H9 (cell line): ENCODE measurements around the gene SH3GL1. TPM values are rescaled to one million over a fixed set of nuclear protein-coding genes. Genes with fewer than 3 reads are reported as not detected.

ENCODE experiments used
- DNase-seq: peaks from one replicate; pipeline ENCODE4 v3.0.0-alpha.2; 2017
- H2AFZ ChIP-seq: one replicate; pipeline ENCODE4 v1.6.1; 2013; ENCODE audit warnings: mild to moderate bottlenecking, low read length, control low read depth, moderate library complexity
- H2AK5ac ChIP-seq: 2 replicates; pipeline ENCODE4 v1.6.1; 2013; ENCODE audit warnings: low read length, control low read depth, mixed read lengths; ENCODE audit not compliant: insufficient read length
- H2BK120ac ChIP-seq: one replicate; pipeline ENCODE4 v1.6.1; 2013; ENCODE audit warnings: low read depth, mild to moderate bottlenecking, low read length, control low read depth, inconsistent platforms; ENCODE audit not compliant: poor library complexity, severe bottlenecking
- H2BK12ac ChIP-seq: 2 replicates; pipeline ENCODE4 v1.6.1; 2013; ENCODE audit warnings: low read length, control low read depth, mixed read lengths, low read depth; ENCODE audit not compliant: insufficient read length
- H2BK15ac ChIP-seq: 2 replicates; pipeline ENCODE4 v1.6.1; 2013; ENCODE audit warnings: low read depth, low read length, control low read depth
- H2BK20ac ChIP-seq: one replicate; pipeline ENCODE4 v1.6.1; 2013; ENCODE audit warnings: low read depth, mild to moderate bottlenecking, low read length, control low read depth, inconsistent platforms; ENCODE audit not compliant: poor library complexity, severe bottlenecking
- H2BK5ac ChIP-seq: 2 replicates; pipeline ENCODE4 v1.6.1; 2013; ENCODE audit warnings: low read length, control low read depth, mixed read lengths; ENCODE audit not compliant: insufficient read length
- H3K14ac ChIP-seq: 2 replicates; pipeline ENCODE4 v1.6.1; 2013; ENCODE audit warnings: low read length, control low read depth; ENCODE audit not compliant: insufficient read depth
- H3K18ac ChIP-seq: 2 replicates; pipeline ENCODE4 v1.6.1; 2013; ENCODE audit warnings: low read depth, mild to moderate bottlenecking, mixed read lengths, low read length, control low read depth; ENCODE audit not compliant: insufficient read length
- H3K23ac ChIP-seq: 2 replicates; pipeline ENCODE4 v1.6.1; 2013; ENCODE audit warnings: low read length, control low read depth, mixed read lengths, low read depth; ENCODE audit not compliant: insufficient read length
- H3K23me2 ChIP-seq: 2 replicates; pipeline ENCODE4 v1.6.1; 2013; ENCODE audit warnings: low read depth, mild to moderate bottlenecking, mixed read lengths, low read length, control low read depth; ENCODE audit not compliant: insufficient read length, poor library complexity, severe bottlenecking
- H3K27ac ChIP-seq: 2 replicates; pipeline ENCODE4 v1.5.1; 2013; ENCODE audit warnings: low read length, control low read depth, mixed read lengths, low read depth; ENCODE audit not compliant: insufficient read length
- H3K27me3 ChIP-seq: 2 replicates; pipeline ENCODE4 v1.6.1; 2013; ENCODE audit warnings: low read length, control low read depth, inconsistent platforms; ENCODE audit not compliant: insufficient read depth
- H3K4ac ChIP-seq: 2 replicates; pipeline ENCODE4 v1.6.1; 2013; ENCODE audit warnings: low read depth, mild to moderate bottlenecking, control low read depth, inconsistent platforms, low read length, moderate library complexity
- H3K4me1 ChIP-seq: 2 replicates; pipeline ENCODE4 v1.6.1; 2013; ENCODE audit warnings: low read length, control low read depth, inconsistent platforms; ENCODE audit not compliant: insufficient read depth
- H3K4me2 ChIP-seq: 2 replicates; pipeline ENCODE4 v1.6.1; 2013; ENCODE audit warnings: low read length, control low read depth, mixed read lengths; ENCODE audit not compliant: insufficient read length, insufficient read depth
- H3K56ac ChIP-seq: 2 replicates; pipeline ENCODE4 v1.6.1; 2013; ENCODE audit warnings: low read depth, mild to moderate bottlenecking, mixed read lengths, low read length, control low read depth; ENCODE audit not compliant: insufficient read length
- H3K79me1 ChIP-seq: 2 replicates; pipeline ENCODE4 v1.6.1; 2013; ENCODE audit warnings: low read depth, mild to moderate bottlenecking, moderate library complexity, low read length, control low read depth, inconsistent platforms; ENCODE audit not compliant: insufficient read depth, poor library complexity, severe bottlenecking
- H3K79me2 ChIP-seq: 2 replicates; pipeline ENCODE4 v1.6.1; 2013; ENCODE audit warnings: low read length, control low read depth, inconsistent platforms; ENCODE audit not compliant: insufficient read depth
- H3K9ac ChIP-seq: 2 replicates; pipeline ENCODE4 v1.6.1; 2013; ENCODE audit warnings: low read length, control low read depth, mixed read lengths; ENCODE audit not compliant: insufficient read length; ENCODE audit errors: extremely low read depth
- H3K9me3 ChIP-seq: one replicate; pipeline ENCODE4 v1.6.1; 2013; ENCODE audit warnings: low read depth, low read length, inconsistent platforms; ENCODE audit not compliant: control insufficient read depth
- H3T11ph ChIP-seq: one replicate; pipeline ENCODE4 v1.6.1; 2013; ENCODE audit warnings: mild to moderate bottlenecking, low read length, control low read depth, inconsistent platforms
- H4K20me1 ChIP-seq: one replicate; pipeline ENCODE4 v1.6.1; 2013; ENCODE audit not compliant: control insufficient read depth, insufficient read length, insufficient read depth
- H4K5ac ChIP-seq: 2 replicates; pipeline ENCODE4 v1.6.1; 2013; ENCODE audit warnings: low read depth, mild to moderate bottlenecking, mixed read lengths, low read length, control low read depth; ENCODE audit not compliant: insufficient read length
- H4K8ac ChIP-seq: replicated peaks from 2 replicates; pipeline ENCODE4 v1.6.1; 2013; ENCODE audit warnings: low read length, control low read depth, mixed read lengths, low read depth; ENCODE audit not compliant: insufficient read length
- H4K91ac ChIP-seq: 2 replicates; pipeline ENCODE4 v1.6.1; 2013; ENCODE audit warnings: low read depth, mild to moderate bottlenecking, moderate library complexity, mixed read lengths, low read length, control low read depth; ENCODE audit not compliant: insufficient read length
- H3K27ac Mint-ChIP-seq, 3 experiments: 2 replicates in 2 of 3; 3 replicates in 1 of 3; pipeline ENCODE4 v1.8.0; 2020 to 2021; ENCODE audit warnings: mixed read lengths in 3 of 3, mild to moderate bottlenecking in 1 of 3, moderate library complexity in 1 of 3
- H3K27me3 Mint-ChIP-seq: 2 replicates; pipeline ENCODE4 v1.8.0; 2021; ENCODE audit warnings: low read depth, mild to moderate bottlenecking, moderate library complexity, mixed read lengths
- H3K36me3 Mint-ChIP-seq, 3 experiments: 2 replicates in 2 of 3; 3 replicates in 1 of 3; pipeline ENCODE4 v1.8.0; 2020 to 2021; ENCODE audit warnings: low read depth in 3 of 3, mixed read lengths in 3 of 3; ENCODE audit not compliant: insufficient read depth in 1 of 3
- H3K4me1 Mint-ChIP-seq, 2 experiments: 2 replicates each; pipeline ENCODE4 v1.8.0; 2020; ENCODE audit warnings: mixed read lengths in 2 of 2
- H3K4me3 Mint-ChIP-seq, 2 experiments: 2 replicates in 1 of 2; 3 replicates in 1 of 2; pipeline ENCODE4 v1.8.0; 2020 to 2021; ENCODE audit warnings: mild to moderate bottlenecking in 2 of 2, mixed read lengths in 2 of 2, moderate library complexity in 1 of 2
- H3K9me3 Mint-ChIP-seq, 2 experiments: 2 replicates in 1 of 2; 3 replicates in 1 of 2; pipeline ENCODE4 v1.8.0; 2020; ENCODE audit warnings: mild to moderate bottlenecking in 2 of 2, mixed read lengths in 2 of 2, moderate library complexity in 1 of 2
- CTCF ChIP-seq: fragments of 200-600 bp; sonication (generic); conservative IDR thresholded peaks from 3 replicates; pipeline ENCODE4 v1.8.0; 2021; ENCODE audit warnings: antibody characterized with exemption, mild to moderate bottlenecking
- WGBS: extraction: QIAGEN DNeasy Blood & Tissue Kit; methylation state at CpG from one replicate; pipeline ENCODE4 v1.1.7; 2013; ENCODE audit warnings: missing lambda C conversion rate, low lambda C conversion rate, mixed read lengths; ENCODE audit not compliant: insufficient read length; ENCODE audit errors: extremely low coverage; 5-methylcytosine and 5-hydroxymethylcytosine counted together
- total RNA-seq: library from RNA; stranded (reverse); gene quantifications from 2 replicates; pipeline ENCODE4 v1.2.1, GENCODE V29; 2021

SH3GL1 gene
- total RNA-seq, 1 experiment from 2014 or later = 85.5 TPM

GRCh38 chr19:4326215-4326836 is 74.0 kb downstream of the SH3GL1 start:
- Histone ChIP-seq H2BK15ac (no peak overlapping the region), H4K20me1 (no peaks in the 10 kb centered on the region), H2AFZ (no peak overlapping the region), H3K14ac (no peak overlapping the region), H3T11ph (no peak overlapping the region), H2AK5ac (no peak overlapping the region), H3K4me1 (peaks cover 2% of the 10 kb centered on the region; the same call in 1 of the 2 replicates), H4K91ac (no peak overlapping the region), H3K79me1 (no peaks in the 10 kb centered on the region), H3K27ac (no peak overlapping the region), H3K27me3 (no peaks in the 10 kb centered on the region), H3K56ac (no peak overlapping the region), H3K4ac (no peak overlapping the region), H2BK12ac (no peak overlapping the region), H3K9ac (no peak overlapping the region), H3K23ac (no peak overlapping the region), H4K8ac (no peak overlapping the region), H2BK5ac (no peak overlapping the region), H3K18ac (no peak overlapping the region), H2BK20ac (no peak overlapping the region), H3K4me2 (peak overlapping the region; percentile 74), H4K5ac (no peak overlapping the region), H2BK120ac (no peak overlapping the region), H3K9me3 (no peaks in the 10 kb centered on the region), H3K79me2 (no peaks in the 10 kb centered on the region), H3K23me2 (peaks cover 9% of the 10 kb centered on the region)
- Mint-ChIP-seq H3K36me3 (peaks cover 9 to 29% (median 12%) of the 10 kb centered on the region in 3 experiments), H3K27me3 (peaks cover 2% of the 10 kb centered on the region; the same call in 1 of the 2 replicates), H3K27ac (peak overlapping the region in 2 of 3 experiments; percentile 58 to 91; a peak in 3 of 7 replicates), H3K9me3 (peaks cover 0 to 4% of the 10 kb centered on the region in 2 experiments; a peak in 1 of 5 replicates), H3K4me3 (peak overlapping the region; percentile 57 to 87), H3K4me1 (peaks cover 10 to 15% of the 10 kb centered on the region in 2 experiments)
- no peak for DNase-seq
- no peak for TF ChIP-seq CTCF
- WGBS = no CpG with 5 or more reads among the region's 13 CpGs
